HG03108 (cell line): ENCODE measurements around the gene ALDH3B2.
"Not testable (repeated sequence)": the region's sequence is repeated elsewhere in the genome, so short reads cannot be mapped to it uniquely, and the experiment has no call there.

ENCODE experiments used
- ATAC-seq: cut with Tn5 transposase; IDR thresholded peaks from one replicate; pipeline ENCODE4 v1.9.1; 2021; ENCODE audit warnings: moderate library complexity; ENCODE audit not compliant: unreplicated experiment

Gene ALDH3B2

DNA sequence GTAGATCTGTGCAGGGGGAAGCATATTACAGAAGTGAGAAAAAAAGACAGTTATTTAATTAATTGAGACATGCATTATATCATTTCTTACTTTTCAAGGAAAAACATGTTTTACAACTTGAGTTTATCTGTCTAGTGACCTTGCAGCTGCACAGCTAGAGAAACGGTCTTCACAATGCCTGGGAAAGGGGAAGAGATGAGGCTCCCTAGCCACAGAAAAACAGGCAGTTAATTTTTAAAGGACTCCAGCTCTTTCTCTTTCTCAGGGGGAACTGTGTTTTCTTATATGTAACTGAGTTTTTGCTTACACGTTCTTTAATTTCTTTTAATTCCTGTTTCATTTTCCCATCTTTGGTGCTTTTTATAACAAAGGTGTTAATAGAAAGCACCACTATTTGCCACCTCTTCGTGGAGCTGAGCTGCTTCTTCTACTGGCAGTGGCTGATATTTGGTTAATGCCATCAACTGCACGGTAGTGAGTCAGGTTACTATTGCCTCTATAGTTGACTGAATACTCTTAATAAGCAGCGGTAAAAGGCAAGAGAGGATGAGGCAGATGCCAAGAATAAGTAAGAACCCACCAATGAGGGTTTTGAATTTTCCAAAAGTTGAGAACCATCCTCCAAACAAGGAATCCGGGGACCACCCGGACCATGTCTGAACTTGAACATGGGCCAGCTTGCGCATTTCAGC, 11.4 kb upstream of the ALDH3B2 start:
- ATAC-seq: not testable (repeated sequence)

DNA sequence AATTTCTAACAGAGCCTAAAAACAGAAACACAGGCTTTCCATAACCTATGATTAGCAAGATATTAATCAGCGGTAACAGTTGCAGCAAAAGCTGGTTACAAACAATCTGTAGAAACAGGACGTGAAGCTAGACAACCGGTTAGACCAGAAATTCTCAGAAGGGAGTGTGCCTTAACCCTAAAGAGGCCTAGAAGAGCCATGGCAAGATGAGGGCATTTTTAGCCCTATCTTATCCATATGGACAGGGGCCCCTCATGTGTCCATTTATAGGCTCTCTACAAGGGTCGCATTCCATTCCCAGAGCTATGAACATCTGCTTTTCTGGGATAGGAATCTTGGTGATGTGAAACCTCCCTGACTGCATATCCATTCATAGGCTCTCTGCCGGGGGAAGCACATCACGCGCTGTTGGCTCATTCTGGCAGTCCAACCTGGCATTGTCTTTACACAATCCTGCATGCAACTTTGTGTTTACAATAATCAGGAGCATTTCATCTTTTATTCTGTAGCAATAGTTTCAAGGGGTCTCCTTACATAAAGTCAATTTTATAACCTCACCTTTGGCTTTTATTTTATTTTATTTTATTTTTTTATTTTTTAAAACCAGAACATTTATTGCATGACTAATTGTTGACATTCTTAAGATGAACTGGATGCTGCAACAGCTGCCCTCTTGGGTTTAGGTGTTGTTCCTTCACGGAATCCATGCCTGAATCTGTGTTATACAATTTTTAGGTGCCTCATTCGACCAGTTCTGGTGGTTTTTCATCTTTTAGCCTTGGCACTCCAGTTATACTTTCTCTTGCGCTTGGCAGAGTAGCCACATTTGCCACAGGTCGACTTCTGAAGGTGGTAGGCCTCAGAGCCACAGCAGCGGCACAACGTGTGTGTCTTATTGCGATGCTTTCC, 8.0 kb upstream of the ALDH3B2 start:
- not testable (repeated sequence) for ATAC-seq

DNA sequence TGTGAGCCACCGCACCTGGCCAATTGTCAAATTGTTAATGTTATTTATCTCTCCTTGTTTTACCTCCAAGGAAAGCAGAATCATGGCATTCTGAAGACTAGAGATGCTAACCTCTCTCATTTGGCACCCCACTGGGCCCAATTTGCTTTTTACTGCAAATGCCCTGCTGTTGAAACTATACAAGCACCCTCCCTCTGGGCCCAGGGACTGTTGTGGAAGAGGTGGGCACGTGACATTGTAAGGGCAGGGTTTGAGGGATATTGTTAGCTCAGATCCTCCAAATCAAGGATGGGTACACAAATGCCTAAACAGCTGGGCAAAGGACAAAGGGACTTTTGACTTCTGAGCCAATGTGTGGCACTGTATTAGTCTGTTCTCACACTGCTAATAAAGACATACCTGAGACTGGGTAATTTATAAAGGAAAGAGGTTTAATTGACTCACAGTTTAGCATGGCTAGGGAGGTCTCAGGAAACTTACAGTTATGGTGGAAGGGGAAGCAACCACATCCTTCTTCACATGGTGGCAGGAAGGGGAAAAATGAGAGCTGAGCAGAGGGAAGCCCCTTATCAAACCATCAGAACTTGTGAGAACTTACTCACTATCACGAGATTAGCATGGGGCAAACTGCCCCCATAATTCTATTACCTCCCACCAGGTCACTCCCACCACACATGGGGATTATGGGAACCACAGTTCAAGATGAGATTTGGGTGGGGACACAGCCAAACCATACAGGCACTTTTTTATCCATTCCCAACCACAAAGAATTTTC, 6.5 kb upstream of the ALDH3B2 start:
- no peak for ATAC-seq

DNA sequence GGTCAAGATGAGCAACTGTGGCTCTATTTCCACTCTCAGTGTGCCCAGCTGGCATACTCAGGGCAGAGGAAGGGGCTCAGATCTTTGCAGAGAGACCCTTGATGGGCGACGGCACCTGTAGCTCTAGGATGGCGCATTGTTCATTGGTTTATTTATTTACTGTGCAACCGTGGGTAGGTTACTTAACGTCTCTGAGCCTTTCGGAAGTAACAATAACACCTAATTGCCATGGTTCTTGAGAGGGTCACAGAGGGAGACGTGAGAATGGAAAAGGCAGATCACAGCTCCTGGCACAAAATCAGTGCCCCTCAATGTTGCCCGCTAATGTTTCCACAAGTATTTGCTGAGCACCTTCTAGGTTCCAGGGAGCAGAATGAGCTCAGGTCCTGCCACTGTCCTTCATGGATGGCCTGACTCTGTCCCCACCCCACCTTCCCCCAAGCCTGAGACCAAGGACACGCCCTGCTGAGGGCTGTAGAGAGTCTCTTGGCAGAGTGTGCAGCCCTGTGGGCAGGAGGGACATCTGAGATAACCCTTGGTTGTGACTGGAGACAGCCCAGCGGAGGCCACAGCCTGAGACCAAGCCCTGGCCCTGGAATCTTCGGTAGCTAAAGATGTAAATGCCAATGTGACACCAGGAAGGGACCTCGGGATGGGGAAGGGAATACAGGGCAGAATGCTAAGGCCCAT, 780 bp upstream of the ALDH3B2 start:
- ATAC-seq: no peak

DNA sequence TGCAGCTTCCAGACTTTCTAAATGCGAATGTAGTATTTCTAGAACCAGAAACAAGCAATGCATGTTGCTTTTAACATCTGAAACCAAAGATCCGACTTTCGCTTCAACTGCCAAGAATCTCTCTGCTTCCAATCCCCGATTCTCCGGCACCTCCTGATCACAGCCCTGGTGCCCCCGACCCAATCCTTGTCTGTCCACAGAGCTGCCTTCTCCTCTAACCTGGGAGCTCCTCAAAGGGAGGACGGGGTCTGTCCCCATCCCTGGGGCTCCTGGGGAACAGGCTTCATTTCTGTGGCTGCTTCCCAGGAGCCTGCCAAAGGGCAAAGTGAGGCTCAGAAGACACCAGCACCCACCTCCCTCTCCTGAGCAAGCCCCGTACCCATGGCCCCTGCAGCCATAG, 521 bp downstream of the ALDH3B2 start:
- no peak for ATAC-seq

DNA sequence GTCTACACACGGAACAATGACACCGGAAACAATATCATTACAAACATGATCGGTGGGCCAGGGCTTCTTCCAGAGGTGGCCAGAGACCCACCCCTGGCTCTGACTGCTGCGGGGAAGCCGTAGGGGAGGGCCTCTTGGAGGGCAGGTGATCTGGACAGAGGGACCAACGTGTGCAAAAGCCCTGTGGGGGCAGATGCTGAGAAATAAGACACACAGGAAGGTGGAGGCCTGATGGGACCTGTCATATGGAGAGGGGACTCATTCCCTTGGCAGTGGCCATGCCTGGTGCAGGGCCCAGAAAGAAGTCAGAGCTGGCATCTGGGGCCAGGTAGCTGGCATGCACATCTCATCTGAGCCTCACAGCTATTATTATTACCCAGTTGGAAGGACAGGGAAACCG, 1.1 kb downstream of the ALDH3B2 start:
- no peak for ATAC-seq

DNA sequence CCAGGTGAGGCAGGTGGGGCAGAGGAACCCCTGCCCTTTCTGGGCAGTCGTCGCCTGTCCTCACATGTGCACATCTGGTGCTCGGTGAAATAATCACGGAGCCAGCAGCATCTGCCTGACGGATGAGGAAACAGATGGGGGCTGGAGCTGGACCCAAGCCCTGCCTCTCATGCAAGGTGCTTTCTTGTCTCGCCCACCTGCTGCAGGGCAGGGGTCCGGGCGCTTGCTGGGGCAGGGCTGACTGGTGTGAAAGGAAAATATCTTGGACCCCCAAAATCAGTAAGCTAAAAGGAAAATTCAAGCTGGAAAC, 3.3 kb downstream of the ALDH3B2 start:
- ATAC-seq: no peak

DNA sequence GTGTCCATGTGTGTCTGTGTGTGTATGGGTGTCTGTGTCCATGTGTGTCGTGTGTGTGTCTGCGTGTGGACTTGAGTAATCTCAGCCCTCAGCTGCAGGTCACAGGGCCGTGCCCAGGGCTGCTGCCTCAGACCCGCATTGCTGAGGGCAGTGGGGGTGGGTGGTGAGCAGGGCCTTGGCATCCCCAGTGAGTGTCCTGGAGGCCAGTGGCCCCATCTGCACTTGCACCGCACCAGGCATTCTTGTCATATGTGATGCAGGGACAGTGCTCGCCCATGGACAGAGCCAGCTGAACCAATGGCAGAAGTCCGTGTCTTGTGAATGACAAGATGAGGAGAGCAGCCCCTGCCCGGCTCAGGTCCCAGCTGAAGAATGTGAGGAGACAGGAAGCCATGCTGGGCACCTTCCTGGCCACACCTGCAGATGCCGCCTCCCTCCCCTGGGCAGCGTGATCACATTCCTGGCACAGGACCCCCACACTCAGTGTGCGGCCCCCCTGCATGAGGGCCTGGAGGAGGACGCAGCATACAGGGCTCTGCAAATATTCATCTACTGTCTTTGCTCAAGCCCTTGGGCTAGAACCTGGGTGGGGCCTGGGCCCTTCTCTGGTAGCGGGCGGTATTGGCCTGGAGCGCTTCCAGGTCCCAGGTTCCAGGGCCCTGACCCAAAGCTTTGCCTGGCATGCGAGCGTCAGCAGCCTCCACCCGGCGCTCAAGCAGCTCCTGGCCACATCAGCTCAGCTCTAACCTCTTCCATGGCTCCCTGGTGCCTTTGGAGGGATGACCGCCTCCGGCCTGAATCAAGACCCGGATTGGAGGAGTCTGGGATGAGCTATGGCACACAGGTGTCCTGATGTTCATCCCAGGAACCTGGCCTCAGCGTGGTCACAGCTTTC, 3.9 kb downstream of the ALDH3B2 start:
- ATAC-seq: no peak

DNA sequence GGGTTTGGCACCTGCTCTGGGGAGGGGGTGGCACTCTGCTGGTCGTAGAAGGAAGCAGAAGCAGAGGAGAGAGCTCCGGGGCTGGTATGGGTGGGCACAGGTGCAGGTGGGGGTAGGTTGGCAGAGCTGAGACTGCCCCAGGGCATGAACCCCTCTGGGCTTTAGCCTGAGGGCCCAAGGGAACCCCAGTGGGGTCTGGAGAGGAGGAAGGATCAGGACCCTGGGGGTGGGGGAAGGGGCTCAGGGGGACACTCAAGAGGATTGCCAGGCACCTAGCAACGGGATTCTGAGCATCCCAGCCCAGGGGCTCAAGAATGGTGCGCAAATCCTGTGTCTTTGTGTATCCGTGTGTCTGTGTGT, 6.3 kb downstream of the ALDH3B2 start:
- ATAC-seq: no peak

DNA sequence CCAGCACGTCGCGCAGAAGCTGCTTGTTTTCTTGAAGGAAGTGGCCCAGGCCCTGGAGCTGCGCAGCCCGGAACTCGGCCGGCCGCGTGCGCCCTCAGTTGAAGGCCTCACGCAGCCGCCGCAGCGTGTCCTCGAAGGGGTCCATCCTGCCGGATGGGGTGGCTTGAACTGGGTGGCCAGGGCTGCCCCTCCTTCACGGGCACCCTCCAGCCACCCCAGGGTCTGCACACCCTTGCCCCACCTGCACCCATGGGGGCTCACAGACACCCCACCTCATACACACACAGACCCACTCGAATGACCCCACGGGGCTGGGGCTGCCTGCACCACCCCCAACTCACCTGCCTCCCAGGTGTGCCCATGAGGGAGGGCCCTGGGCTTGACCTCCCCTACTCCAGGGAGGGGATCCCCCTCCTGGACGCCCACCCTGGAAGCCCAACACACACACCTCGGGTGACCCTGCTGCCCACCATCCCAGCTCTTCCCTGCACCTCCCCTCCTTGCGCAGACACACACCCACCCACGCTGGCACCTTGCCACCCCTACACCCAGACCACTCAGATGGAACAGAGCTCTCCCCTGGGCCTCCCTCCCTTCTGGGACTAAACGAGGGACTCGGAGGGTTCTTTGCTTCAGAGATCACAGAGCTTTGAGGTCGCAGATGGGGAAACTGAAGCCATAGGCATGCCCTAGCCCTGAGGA, 6.8 kb downstream of the ALDH3B2 start:
- no peak for ATAC-seq

DNA sequence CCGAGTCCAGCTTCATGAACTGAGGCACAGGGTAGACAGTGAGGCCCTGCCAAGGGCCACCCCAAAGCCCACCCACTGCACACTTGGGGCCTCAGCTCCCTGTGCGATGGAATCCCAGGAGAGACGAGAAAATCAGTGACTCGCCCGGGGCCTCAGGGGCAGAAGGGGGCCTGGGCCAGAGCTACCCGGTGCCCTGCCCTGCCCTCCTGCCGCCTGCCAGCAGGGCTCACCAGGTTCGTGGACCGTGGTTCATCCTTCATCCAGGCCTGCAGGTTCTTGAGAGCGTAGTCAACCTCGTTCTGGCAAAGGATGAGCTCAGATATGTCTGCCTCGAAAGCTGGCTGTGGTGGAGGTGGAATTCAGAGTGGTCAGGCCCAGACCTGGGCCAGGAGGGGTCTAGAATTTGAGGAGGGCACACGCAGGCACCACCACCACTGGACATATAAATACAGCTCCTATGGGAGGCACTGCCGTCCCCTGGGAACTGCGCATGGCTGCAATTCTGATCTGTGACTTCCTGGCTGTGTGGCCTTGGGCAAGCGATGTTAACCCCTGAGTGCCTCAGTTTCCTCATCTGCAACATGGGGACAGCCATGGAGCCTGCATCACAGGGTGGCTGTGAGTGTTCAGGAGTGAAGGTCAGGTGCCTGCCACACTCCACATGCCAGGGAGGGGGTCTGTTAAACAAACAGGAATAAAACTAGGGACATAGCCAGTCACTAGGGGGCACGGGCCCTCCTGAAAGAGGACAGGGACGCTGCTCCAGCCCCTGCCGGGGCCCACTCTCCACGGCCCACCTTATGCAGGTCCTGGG, 7.5 kb downstream of the ALDH3B2 start:
- no peak for ATAC-seq

DNA sequence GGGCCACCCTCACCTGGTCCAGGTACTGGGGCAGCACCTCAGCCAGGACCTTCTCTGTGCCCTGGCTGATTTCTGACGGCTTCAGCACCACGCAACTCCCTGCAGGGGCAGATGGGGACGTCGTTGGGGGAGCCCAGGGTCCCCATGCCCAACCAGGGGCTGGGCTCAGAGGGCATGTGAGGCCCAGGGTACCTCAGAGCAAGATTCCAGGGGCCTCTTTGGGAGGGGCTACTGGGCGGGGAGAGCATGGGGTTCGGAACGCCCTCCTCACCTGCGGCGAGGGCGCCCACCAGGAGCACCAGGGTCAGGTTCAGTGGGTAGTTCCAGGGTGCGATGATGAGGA, 8.1 kb downstream of the ALDH3B2 start:
- no peak for ATAC-seq

DNA sequence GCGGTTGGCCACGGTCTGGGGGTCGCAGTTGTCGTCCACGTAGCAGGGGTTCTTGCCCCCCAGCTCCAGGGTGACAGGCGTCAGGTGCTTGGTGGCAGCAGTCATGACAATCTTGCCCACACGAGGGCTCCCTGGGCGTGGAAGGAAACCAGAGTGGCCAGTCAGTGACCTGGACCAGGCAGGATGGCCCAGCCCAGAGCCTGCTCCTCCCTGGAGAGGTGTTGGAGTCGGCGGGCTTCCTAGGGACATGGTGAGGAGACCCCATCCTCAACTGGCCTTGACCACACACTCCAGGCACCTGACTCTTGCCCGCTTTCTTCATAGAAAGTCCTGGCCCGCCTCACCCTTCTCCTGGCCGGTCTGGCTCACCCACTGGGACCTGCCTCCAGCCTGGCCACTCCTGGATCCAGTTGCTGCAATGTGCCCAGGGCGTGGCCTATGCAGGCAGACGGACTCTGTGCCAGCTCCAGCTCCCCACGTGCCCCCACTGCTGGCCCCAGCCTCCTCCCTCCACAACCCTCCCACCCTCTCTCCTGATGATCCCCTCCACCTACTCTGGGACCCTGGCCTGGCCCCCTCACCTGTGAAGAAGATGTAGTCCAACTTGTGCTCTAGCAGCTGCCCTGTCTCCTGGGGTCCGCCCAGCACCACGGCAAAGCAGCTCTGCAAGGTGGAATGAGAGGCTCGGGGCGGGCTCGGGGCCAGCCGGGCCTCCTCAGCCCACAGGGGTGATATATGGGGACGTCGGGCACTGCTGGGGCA, 8.7 kb downstream of the ALDH3B2 start:
- ATAC-seq: no peak

DNA sequence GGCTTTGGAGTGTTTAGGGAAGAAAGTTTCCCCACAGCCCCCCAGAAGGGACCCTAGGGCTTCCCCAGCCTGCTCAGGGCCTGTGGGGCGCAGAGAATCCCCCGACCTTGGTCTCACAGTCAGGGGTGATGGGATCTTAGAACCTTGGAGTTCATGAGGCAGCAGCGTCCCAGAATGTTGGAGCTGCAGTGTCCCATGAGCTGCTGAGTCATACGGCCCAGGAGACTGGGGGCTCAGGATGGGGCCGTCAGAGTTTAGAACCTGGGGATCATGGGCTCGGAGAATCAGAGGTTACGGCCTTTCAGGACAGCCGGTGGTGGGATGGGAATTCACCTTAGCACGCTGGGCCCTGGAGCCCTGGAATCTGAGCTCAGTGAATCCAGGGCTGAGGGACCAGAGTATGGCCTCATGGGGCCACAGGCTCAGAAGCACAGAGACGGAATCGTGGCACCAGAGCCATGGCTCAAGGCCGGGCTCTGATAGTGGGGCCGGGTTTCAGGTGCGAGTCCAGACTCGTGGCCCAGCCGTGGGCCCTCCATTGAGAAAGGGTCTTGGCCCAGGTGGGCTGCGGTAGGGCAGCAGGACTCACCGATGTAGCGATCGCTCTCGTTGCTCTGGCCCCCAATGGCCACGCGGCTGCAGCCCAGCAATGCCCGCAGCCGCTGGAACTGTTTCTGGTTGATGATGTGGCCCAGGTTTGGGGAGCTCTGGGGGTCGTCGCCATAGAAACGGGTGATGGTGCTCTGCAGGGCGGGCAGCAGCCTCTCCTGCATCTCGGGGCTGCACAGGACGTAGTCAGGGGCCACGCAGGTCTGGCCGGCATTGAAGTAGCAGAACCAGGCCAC, 9.5 kb downstream of the ALDH3B2 start:
- no peak for ATAC-seq

DNA sequence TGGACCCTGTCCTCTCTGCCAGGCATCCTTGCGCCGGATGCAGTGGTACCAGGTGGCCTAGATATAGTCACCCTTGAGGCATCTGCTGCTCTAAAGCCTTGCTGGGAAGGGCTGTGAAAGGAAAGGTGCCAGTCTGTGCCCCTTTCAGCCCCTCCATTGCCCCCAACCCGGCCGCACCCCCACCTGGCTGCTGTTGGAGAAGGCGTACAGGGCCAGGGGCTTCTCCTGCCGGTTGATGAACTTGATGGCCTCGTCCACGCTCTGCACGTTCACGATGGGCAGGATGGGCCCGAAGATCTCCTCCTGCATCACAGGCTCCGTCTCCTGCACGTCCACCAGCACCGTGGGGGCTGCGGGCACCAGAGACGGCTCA, 10.2 kb downstream of the ALDH3B2 start:
- ATAC-seq: no peak

DNA sequence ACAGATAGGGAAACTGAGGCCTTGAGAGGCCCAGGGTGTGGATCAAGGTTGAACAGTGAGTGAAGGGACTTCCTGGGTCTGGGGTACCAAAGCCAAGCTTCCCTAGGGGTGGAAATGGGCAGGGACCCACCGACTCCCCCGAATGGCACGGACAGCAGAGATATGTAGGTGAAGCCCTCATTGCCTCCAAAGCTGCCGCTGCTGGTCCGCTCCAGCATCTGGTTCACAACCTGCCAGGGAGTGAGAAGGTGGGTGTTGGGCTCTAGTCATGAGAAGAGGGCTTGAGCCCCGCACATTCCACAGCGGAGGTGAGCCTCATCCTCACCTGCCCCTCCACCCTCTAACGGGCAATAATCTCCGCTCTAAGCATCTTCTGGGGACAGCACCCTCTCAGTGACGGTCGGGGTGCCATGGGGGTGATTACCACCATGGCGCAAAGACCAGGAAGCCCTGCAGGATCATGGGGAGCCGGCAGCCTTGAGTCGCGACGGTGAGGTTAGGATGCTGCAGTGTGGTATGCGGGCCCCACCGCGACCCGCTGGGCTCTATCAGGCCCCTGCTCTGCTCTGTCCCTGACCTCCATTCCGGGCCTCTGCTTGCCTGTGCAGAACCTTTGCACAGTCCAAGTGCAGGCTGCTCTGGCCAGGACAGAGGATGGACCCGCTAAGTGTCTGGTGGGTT, 10.8 kb downstream of the ALDH3B2 start:
- no peak for ATAC-seq
